Peyer's patch (tissue), 4 donors: ENCODE data around the gene HOXC4. TPM values are rescaled to one million over a fixed set of nuclear protein-coding genes. Genes with fewer than 3 reads are reported as not detected.
"Not testable (repeated sequence)": the region's sequence is repeated elsewhere in the genome, so short reads cannot be mapped to it uniquely, and the experiment has no call there.

Experiments
- DNase-seq, 3 donors: peaks; one replicate each; pipeline ENCODE4 v3.0.0-alpha.2; 2017 to 2019
- H3K27ac ChIP-seq, 4 donors: fragments of 200-600 bp; sonication (generic); one replicate each; pipeline ENCODE4 v1.5.1; 2016 to 2019
- H3K27me3 ChIP-seq, 2 donors: fragments of 200-600 bp; sonication (generic); one replicate each; pipeline ENCODE4 v1.5.1; 2019
- H3K36me3 ChIP-seq, 3 donors: fragments of 200-600 bp; sonication (generic); one replicate each; pipeline ENCODE4 v1.5.1; 2016 to 2019
- H3K4me1 ChIP-seq, 4 donors: fragments of 200-600 bp; sonication (generic); one replicate each; pipeline ENCODE4 v1.5.1; 2016 to 2019
- H3K4me3 ChIP-seq, 4 donors: fragments of 200-600 bp; sonication (generic); 1 replicate in 3 of 4; 2 replicates in 1 of 4; pipeline ENCODE4 v1.5.1; 2016 to 2019; ENCODE audit warnings: mild to moderate bottlenecking in 1 of 4
- H3K9me3 ChIP-seq, 4 donors: fragments of 200-600 bp; sonication (generic); one replicate each; pipeline ENCODE4 v1.5.1; 2016 to 2019; ENCODE audit warnings: mild to moderate bottlenecking in 1 of 4
- POLR2A ChIP-seq, 2 donors: fragments of 450-650 bp; IDR thresholded peaks; one replicate each; pipeline ENCODE4 v1.5.1; 2017; ENCODE audit warnings: antibody characterized with exemption in 2 of 2, mild to moderate bottlenecking in 2 of 2, moderate library complexity in 2 of 2
- total RNA-seq, 4 donors: library from RNA; depleted of rRNA; stranded (reverse); fragments of >200 nt; gene quantifications; one replicate each; pipeline ENCODE4 v1.1.0, GENCODE V29; 2016
- TF ChIP-seq, protein P1 (sequence below), 6 experiments: fragments of 450-650 bp in 4 of 6; fragments of 200-600 bp in 2 of 6; sonication (generic) in 1 of 6; IDR thresholded peaks; one replicate each; pipeline ENCODE4 v1.5.1; 2017 to 2019; ENCODE audit warnings: antibody characterized with exemption in 6 of 6, mild to moderate bottlenecking in 3 of 6, moderate library complexity in 1 of 6

Gene HOXC4
- total RNA-seq, 4 donors from 2014 or later: 1.1 to 8.3 (median 1.8) TPM

- DNase-seq: peak in 1 of 3 donors; percentile 26
- Histone ChIP-seq H3K9me3 (no peaks in the 10 kb centered on the region), H3K27me3 (no peaks in the 10 kb centered on the region), H3K36me3 (no peaks in the 10 kb centered on the region), H3K27ac (no peak overlapping the region), H3K4me3 (no peak overlapping the region), H3K4me1 (peaks cover 0 to 24% (median 0%) of the 10 kb centered on the region in 4 donors)
- TF ChIP-seq, protein P1, sequence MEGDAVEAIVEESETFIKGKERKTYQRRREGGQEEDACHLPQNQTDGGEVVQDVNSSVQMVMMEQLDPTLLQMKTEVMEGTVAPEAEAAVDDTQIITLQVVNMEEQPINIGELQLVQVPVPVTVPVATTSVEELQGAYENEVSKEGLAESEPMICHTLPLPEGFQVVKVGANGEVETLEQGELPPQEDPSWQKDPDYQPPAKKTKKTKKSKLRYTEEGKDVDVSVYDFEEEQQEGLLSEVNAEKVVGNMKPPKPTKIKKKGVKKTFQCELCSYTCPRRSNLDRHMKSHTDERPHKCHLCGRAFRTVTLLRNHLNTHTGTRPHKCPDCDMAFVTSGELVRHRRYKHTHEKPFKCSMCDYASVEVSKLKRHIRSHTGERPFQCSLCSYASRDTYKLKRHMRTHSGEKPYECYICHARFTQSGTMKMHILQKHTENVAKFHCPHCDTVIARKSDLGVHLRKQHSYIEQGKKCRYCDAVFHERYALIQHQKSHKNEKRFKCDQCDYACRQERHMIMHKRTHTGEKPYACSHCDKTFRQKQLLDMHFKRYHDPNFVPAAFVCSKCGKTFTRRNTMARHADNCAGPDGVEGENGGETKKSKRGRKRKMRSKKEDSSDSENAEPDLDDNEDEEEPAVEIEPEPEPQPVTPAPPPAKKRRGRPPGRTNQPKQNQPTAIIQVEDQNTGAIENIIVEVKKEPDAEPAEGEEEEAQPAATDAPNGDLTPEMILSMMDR (IDR thresholded peaks at IDR 0.05): no peak
- no peak for TF ChIP-seq POLR2A (IDR thresholded peaks at IDR 0.05)
These were observed 12.4 kb upstream of the HOXC4 start for GRCh38 chr12:54041097-54041690.

DNA sequence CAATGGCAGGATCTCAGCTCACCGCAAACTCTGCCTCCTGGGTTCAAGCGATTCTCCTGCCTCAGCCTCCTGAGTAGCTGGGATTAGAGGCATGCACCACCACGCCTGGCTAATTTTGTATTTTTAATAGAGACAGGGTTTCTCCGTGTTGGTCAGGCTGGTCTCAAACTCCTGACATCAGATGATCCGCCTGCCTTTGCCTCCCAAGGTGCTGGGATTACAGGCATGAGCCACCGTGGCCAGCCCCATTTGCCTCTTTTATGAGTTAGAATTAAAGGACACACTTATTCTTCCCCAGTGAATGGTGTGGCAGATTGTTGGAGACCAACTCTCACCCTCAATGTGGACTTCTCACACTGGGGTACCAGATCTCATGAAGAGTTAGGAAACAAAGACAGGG, 11.6 kb upstream of the HOXC4 start:
- DNase-seq: peak in 1 of 3 donors; percentile 30
- H3K4me3 ChIP-seq, H3K27ac ChIP-seq, H3K27me3 ChIP-seq, H3K9me3 ChIP-seq, H3K36me3 ChIP-seq: not testable (repeated sequence)
- H3K4me1 ChIP-seq: peaks cover 0 to 23% (median 0%) of the 10 kb centered on the region in 4 donors

DNA sequence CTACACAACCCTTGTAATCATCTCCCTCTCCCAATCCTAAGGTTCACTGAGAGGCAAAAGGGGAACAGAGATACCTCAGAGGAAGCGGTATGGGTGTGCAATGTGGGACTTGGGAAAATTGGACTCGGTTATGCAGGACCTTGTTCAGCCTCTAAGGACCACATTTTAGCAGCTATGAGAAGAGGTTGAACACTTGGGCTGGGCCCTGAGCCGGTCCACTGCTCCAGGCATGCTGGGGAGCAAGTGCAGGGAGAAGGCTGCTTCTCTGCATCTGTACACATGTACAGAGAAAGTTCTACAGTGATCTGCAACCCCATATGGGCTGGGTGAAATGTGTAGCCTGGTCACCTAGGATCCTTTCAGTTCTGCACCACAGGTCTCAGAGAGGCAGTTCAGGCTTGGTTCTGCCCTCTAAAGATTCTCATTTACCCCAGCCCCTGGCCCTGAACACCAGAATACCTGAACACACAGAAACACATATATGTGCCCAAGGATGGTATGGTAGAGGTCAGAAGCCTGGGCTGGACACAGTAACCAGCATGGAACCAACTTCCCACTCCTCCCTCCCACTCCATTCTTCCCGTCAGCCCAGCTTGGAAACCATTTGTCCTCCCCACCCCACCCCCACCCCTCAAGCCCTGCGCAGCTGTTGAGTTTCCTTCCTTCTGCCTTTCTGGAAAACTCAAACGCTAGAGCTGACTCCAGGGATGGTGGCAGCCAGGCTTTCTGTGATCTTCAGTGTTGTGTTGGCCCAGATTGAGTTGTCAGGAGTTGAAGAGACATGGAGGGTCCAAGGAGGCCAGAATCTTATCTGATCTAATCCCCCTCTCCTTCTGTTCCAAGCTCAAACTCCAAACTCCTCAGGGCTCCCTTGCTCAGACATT, 10.4 kb upstream of the HOXC4 start:
- H3K4me3 ChIP-seq: no peak overlapping the region
- no peaks in the 10 kb centered on the region for H3K9me3 ChIP-seq
- H3K36me3 ChIP-seq: no peaks in the 10 kb centered on the region
- H3K27ac ChIP-seq: peak overlapping the region in 2 of 4 donors; percentile 59 to 60
- no peaks in the 10 kb centered on the region for H3K27me3 ChIP-seq
- peak in 1 of 3 donors; percentile 24 for DNase-seq
- H3K4me1 ChIP-seq: peaks cover 0 to 12% (median 0%) of the 10 kb centered on the region in 4 donors
- TF ChIP-seq, protein P1 (IDR thresholded peaks at IDR 0.05): no peak
- no peak for TF ChIP-seq POLR2A (IDR thresholded peaks at IDR 0.05)

DNA sequence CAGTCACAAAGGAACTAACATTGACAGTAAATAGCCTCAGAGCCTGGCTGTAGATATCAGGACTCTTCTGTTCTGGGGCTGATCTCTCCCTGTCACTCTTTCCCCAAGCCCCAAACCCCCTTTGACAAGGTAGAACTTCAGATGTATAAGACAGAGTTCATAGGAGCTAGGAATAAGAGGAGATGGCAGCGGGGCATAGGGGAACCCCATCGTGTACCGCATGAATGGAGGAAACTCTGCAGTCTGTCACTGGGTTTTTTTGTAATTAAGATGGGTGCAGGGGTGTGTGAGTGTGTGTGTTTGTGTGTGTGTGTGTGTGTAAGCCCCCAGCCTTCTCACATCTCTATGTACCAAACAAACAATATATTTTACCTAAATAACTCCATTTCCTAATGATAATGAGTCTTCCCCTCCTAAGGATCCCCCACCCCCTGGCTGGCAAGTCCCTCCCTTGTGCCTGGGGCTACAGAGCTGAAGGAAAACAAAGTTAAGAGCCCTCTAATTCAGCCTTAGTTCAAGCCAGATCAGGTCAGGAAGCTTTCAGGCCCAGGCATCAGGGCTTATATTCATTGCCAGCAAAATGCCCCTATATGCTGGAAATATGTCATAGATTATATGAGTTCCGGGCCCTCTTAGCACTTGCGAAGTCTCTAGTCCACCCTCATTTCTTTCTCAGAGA, 9.1 kb upstream of the HOXC4 start:
- H3K27me3 ChIP-seq: no peaks in the 10 kb centered on the region
- no peaks in the 10 kb centered on the region for H3K36me3 ChIP-seq

GRCh38 chr12:54045401-54045800, 8.2 kb upstream of the HOXC4 start:
- no peak overlapping the region for H3K4me3 ChIP-seq
- no peaks in the 10 kb centered on the region for H3K36me3 ChIP-seq
- H3K27ac ChIP-seq: no peak overlapping the region
- no peaks in the 10 kb centered on the region for H3K4me1 ChIP-seq
- no peaks in the 10 kb centered on the region for H3K27me3 ChIP-seq
- DNase-seq: no peak
- H3K9me3 ChIP-seq: no peaks in the 10 kb centered on the region
- TF ChIP-seq POLR2A (IDR thresholded peaks at IDR 0.05): no peak
- TF ChIP-seq, protein P1 (IDR thresholded peaks at IDR 0.05): no peak

More for the DNA sequence above, 9.1 kb upstream of the HOXC4 start:
- no peak for TF ChIP-seq POLR2A (IDR thresholded peaks at IDR 0.05)
- TF ChIP-seq, protein P1 (IDR thresholded peaks at IDR 0.05): no peak
- DNase-seq: peak in 1 of 3 donors; percentile 15
- Histone ChIP-seq H3K27ac (peak overlapping the region in 1 of 4 donors; percentile 59), H3K4me1 (no peaks in the 10 kb centered on the region), H3K4me3 (no peak overlapping the region), H3K9me3 (no peaks in the 10 kb centered on the region)
